TTC549 (cell line): ENCODE data around the gene PPP1R3F.
"Not testable (repeated sequence)": the region's sequence is repeated elsewhere in the genome, so short reads cannot be mapped to it uniquely, and the experiment has no call there.

Experiments used
- FAIRE-seq: peaks from 2 replicates; lab custom pipeline; 2012; peaks lifted over from hg19 to GRCh38; lab: Jason Lieb, UNC

The PPP1R3F gene

DNA sequence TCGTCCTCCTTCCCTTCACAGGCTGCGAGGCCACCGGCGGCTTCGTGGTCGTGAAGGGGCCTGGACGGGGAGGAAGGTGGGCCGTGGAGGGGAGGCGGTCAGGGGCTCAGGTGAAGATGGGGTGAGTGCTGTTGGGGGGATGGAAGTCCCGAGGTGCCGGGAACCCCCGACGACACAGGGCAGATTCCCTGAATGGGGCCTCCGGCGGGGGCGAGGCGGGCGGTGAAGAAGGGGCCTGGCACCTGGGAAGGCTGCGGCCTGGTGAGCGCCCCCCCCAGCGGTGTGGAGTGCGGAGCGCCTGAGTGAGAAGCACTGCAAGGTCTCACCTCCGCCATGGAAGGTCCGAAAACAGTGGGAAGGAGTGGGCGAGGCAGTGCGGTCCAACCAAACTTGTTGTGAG lies 52.7 kb downstream of the PPP1R3F start:
- not testable (repeated sequence) for FAIRE-seq

DNA sequence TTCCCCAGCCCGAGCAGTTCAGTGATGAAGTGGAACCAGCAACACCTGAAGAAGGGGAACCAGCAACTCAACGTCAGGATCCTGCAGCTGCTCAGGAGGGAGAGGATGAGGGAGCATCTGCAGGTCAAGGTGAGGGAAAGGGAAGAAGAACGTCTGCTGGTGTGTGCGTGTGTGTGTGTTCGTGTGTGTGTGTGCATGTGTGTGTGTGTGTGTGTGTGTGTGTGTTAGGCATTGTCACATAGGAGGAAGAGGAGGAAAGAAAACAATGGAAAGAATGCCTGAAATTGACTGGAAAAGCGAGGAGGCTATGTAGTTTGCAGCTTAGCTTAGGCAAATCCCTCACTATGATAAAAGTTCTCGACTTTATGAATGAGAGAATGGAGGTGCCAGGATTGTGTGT lies 54.1 kb downstream of the PPP1R3F start:
- not testable (repeated sequence) for FAIRE-seq

- FAIRE-seq = not testable (repeated sequence)
These were observed 60.8 kb downstream of the PPP1R3F start for GRCh38 chrX:49330421-49330820.

GRCh38 chrX:49331282-49331681 lies 61.7 kb downstream of the PPP1R3F start, which contains the start of gene GAGE13:
GAGE13 (plus strand) TSS chrX:49331582; CDS start chrX:49332738, 1,156 bp downstream.
- not testable (repeated sequence) for FAIRE-seq

GRCh38 chrX:49331841-49332240 lies 62.2 kb downstream of the PPP1R3F start:
- not testable (repeated sequence) for FAIRE-seq
